NCI-H146 treated with DMSO at 0.1 percent for 48 hours (cell line): ENCODE measurements around the gene E4F1.

ENCODE experiments used
- DNase-seq: peaks from one replicate; lab custom pipeline; 2025; ENCODE audit not compliant: unreplicated experiment; lab: John Stamatoyannopoulos, UW

E4F1 gene

DNA sequence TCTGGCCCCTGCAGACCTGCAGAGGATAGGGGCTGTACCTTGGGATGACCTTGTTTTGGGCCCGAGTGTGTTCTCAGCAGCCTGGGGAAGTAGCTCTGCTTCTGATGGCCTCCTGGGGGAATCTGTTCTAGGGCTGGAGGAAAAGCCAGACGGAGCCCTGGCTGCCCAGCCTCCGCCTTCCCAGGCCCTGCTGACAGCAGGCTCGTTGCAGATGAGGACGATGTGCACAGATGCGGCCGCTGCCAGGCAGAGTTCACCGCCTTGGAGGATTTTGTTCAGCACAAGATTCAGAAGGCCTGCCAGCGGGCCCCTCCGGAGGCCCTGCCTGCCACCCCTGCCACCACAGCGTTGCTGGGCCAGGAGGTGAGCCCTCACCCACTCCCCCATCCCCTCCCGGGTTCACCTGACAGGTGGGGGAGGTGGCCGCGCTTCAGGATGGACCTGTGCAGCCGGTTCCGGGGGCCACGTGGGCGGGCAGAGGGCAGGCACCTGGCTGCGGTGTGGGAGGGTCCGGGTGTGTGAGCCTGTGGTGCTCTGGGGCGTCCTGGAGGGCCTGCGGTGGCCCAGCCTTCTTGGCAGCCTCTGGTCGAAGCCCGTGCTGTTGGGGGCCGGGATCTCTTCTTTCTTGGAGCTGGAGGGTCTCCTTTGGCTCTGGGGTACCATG is 4.9 kb downstream of the E4F1 start:
- no peak for DNase-seq

DNA sequence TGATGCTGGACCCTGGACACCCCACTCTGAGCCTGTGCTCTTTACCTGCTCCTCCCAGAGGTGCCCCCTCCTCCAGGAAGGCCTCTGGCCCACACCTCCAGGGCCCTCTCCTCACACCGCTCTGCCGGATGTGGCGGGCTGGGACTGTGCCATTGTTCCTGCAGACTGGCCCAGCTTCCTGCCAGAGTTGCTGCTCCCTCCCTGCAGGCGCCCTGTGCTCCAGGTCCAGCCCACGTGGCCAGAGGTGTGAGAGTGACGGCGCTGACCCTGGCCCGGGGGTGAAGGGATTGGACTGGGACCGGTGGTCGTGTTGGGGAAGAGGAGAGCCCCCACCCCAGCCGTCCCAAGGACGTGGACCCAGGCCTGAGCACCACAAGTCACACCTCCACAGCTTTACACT is 5.7 kb downstream of the E4F1 start:
- no peak for DNase-seq

- DNase-seq = no peak
Measured at GRCh38 chr16:2229632-2230250, 6.3 kb downstream of the E4F1 start.

GRCh38 chr16:2230376-2230775 is 7.0 kb downstream of the E4F1 start:
- no peak for DNase-seq

GRCh38 chr16:2231016-2231931 is 7.9 kb downstream of the E4F1 start:
- DNase-seq = no peak

DNA sequence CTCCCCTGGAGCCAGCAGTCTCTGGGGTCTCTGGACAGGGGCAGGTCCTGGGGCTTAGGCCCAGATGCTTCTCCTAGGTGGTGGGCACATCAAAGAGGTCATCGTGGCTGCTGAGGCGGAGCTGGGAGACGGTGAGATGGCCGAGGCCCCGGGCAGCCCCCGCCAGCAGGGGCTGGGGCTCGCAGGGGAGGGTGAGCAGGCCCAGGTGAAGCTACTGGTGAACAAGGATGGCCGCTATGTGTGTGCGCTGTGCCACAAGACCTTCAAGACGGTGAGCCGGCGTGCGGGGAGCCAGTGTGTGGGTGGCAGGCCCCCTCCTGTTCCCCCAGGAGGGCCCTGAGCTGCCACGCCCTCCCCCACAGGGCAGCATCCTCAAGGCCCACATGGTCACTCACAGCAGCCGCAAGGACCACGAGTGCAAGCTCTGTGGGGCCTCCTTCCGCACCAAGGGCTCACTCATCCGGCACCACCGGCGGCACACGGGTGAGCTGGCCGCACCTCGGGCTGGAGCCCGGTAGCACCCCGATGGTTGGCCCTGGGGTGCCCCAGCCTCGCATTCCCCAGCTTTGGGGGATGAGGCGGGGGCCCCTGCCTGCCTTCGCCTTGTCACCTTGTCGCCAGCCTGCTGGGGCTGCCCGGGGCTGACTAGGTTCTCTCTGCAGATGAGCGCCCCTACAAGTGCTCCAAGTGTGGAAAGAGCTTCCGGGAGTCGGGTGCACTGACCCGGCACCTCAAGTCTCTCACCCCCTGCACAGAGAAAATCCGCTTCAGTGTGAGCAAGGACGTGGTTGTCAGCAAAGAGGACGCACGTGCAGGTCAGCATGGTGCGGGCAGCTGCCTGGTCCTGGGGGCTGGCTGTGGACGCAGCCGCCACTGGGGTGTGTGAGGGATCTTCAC is 9.0 kb downstream of the E4F1 start:
- no peak for DNase-seq

DNA sequence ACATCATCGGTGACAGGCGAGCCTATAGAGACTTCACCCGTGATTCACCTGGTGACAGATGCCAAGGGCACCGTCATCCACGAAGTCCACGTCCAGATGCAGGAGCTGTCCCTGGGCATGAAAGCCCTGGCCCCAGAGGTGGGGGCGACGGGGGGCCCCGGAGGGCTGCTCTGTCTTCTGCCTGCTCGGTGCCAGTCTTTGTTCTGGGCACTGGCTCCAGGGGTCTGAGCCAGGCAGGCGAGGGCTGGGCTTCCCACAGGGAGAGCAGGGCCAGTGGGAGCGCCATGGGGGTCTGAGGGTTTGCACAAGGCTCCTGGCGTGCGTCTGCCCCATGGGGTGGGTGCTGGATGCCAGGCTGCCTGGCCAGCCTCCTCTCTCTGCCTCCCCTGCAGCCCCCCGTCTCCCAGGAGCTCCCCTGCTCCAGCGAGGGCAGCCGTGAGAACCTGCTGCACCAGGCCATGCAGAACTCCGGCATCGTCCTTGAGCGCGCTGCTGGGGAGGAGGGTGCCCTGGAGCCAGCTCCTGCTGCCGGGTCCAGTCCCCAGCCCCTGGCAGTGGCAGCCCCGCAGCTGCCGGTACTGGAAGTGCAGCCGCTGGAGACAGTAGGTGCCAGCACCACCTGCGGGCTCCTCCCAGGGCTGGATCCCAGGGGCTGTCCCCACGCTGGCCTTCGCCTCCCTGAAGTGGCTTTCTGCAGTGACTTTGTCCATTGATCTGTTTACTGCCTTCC is 9.8 kb downstream of the E4F1 start:
- DNase-seq = no peak

- no peak for DNase-seq
Measured at GRCh38 chr16:2233872-2234812, 10.8 kb downstream of the E4F1 start.

- DNase-seq = no peak
Measured at GRCh38 chr16:2234813-2235170, 11.4 kb downstream of the E4F1 start.

DNA sequence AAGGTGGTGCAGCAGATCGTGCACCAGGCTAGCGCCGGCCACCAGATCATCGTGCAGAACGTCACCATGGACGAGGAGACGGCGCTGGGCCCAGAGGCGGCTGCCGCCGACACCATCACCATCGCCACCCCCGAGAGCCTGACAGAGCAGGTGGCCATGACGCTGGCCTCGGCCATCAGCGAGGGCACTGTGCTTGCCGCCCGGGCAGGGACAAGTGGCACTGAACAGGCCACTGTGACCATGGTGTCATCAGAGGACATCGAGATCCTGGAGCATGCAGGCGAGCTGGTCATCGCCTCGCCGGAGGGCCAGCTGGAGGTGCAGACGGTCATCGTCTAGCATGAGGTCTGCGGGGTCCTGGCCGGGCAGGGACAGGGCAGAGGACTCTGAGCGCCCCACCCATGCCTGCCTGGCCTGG is 11.9 kb downstream of the E4F1 start:
- no peak for DNase-seq

DNA sequence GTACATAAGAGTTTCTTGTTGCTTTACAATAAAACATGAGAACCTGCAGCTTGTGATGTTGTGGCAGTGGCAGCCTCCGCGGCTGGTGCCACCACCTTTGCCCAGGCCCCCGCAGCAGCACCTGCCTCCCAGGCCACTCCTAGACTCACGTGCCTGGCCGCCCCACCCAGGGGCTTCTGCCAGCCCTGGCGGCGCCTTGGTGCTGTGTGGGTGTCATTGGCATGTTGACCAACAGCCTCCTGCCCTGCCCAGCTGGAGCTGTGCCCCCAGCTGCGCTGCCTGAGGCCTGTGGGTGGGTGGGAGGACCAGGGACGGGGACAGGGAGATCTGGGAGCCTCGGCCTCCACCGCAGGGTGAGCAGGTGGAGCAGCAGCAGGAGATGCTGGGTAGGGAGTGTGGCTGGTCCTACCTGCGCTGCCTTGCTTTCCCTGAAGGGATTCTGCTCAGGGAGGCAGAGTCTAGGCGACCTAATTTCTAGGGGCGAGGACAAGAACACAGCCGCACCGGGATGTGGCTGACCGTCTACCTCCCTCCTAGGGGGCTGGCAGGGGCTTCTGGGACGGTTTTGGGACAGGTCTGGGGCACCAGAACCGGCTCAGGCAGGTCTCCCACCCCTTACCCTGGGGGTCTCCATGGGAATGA is 12.4 kb downstream of the E4F1 start:
- DNase-seq = no peak

GRCh38 chr16:2236337-2237101 is 13.1 kb downstream of the E4F1 start, which contains the start of gene DNASE1L2:
Gene DNASE1L2 (plus strand): TSS chr16:2236444. CDS start chr16:2236817, 373 bp downstream.
- DNase-seq = no peak

DNA sequence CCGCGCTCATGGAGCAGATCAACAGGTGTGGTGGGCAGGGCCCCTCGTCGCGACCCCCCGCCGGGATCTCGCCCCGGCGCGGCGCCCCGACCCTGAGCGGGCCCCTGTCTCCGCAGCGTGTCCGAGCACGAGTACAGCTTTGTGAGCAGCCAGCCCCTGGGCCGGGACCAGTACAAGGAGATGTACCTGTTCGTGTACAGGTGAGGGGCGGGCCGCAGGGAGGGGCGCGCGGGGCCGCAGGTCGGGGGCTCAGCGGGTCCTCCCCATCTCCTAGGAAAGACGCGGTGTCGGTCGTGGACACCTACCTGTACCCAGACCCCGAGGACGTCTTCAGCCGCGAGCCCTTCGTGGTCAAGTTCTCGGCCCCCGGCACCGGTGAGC is 13.7 kb downstream of the E4F1 start:
- no peak for DNase-seq

GRCh38 chr16:2237493-2238149 is 14.2 kb downstream of the E4F1 start:
- no peak for DNase-seq

DNA sequence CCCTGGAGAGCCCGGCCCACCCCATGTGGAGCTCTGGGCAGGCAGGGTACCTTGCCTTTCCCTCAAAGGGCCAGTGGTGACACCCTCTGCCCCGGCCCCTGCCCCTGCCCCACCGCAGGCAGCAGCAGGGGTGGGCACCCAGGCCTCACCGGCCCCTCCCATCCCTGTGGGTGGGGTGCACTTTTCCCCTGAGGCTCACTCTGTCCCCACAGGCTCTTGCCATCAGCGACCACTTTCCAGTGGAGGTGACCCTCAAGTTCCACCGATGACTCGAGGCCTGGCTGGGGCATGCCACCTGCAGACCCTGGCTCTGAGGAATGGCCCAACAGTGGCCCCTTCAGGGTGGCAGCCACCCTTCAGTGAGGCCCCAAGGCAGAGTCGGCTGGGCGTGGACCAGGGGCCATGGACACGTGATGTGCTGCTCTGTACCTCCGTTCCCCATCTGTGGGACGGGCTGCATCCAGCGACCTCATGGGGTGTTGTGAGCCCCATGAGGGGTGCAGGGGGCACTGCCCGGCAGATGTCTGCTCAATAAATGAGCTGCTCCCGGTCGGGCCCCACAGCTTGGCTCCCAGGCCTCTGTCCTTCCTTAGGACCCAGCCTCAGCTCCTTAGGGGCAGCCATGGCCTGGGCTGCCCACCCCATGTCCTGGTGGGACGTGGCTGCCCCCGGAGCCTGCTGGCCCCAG is 14.9 kb downstream of the E4F1 start:
- DNase-seq = no peak

DNA sequence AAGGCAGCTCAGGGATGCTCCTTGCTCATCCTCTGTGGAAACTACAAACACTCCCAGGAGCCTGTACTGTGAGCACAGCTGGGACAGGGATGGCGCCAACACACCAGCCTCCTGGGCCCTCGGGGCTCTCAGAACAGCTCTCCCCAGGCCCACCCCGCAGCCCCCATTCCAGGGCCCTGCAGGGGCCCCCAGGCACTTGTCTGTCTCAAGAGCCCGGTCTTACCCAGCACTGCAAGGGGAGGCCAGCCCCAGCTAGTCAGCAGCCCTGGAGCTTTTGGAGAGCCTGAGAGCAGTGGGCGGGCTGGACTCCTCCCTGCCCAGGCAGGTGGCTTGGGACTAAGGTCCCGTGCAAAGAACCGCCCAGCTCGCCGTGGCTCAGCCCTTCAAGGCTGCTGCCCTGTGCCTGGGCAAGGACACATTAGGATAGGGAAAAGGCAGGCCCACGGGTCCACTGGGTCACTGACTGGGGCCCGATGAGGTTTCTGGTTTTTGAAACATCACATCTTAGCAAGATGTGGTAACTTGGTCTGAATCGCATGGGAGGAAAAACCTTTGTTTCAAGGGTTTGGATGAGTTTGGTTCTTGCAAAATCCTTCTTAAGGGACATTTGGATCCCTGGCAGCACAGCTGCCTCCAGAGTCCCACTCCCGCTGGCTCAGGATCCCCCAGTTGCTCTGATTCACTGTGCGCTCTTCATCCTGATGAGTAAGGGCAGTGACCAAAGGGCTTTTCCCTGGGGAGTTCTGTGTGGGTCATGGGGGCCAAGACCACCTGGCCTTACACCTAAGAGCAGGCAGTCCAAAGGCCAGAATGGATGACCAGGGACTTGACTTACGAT is 15.7 kb downstream of the E4F1 start:
- no peak for DNase-seq
